ENCODE measurements around the gene MORN4. TPM values are rescaled to one million over a fixed set of nuclear protein-coding genes. Genes with fewer than 3 reads are reported as not detected.

The MORN4 gene
- total RNA-seq, 1 donor from 2014 or later, result 11.3 TPM

- Mint-ChIP-seq H3K27me3 (ENCODE audit: low read depth) (no peaks in the 10 kb centered on the region), H3K27ac (ENCODE audit: unreplicated experiment) (no peak overlapping the region), H3K9me3 (ENCODE audit: low read depth) (no peaks in the 10 kb centered on the region), H3K4me1 (ENCODE audit: low read depth) (no peaks in the 10 kb centered on the region), H3K36me3 (ENCODE audit: low read depth) (peaks cover 19% of the 10 kb centered on the region), H3K4me3 (ENCODE audit: unreplicated experiment) (no peak overlapping the region)
- no peak for DNase-seq (ENCODE audit: low spot score)
- no peak for TF ChIP-seq CTCF (IDR thresholded peaks at IDR 0.05)
These were observed 40.6 kb upstream of the MORN4 start for GRCh38 chr10:97673736-97674525.

GRCh38 chr10:97669571-97669970, 36.3 kb upstream of the MORN4 start:
- DNase-seq (ENCODE audit: low spot score), result no peak
- Mint-ChIP-seq H3K4me1 (ENCODE audit: low read depth) (no peaks in the 10 kb centered on the region), H3K9me3 (ENCODE audit: low read depth) (no peaks in the 10 kb centered on the region), H3K4me3 (ENCODE audit: unreplicated experiment) (no peak overlapping the region), H3K36me3 (ENCODE audit: low read depth) (peaks cover 31% of the 10 kb centered on the region), H3K27me3 (ENCODE audit: low read depth) (no peaks in the 10 kb centered on the region), H3K27ac (ENCODE audit: unreplicated experiment) (no peak overlapping the region)
- no peak for TF ChIP-seq CTCF (IDR thresholded peaks at IDR 0.05)

- Mint-ChIP-seq H3K27me3 (ENCODE audit: low read depth) (no peaks in the 10 kb centered on the region), H3K4me1 (ENCODE audit: low read depth) (no peaks in the 10 kb centered on the region), H3K27ac (ENCODE audit: unreplicated experiment) (no peak overlapping the region), H3K36me3 (ENCODE audit: low read depth) (peaks cover 36% of the 10 kb centered on the region), H3K9me3 (ENCODE audit: low read depth) (no peaks in the 10 kb centered on the region), H3K4me3 (ENCODE audit: unreplicated experiment) (no peak overlapping the region)
- TF ChIP-seq CTCF (IDR thresholded peaks at IDR 0.05), result no peak
- no peak for DNase-seq (ENCODE audit: low spot score)
These were observed 34.2 kb upstream of the MORN4 start for GRCh38 chr10:97667463-97667862.

- TF ChIP-seq CTCF (IDR thresholded peaks at IDR 0.05), result no peak
- no peak for DNase-seq (ENCODE audit: low spot score)
- no peak overlapping the region for H3K27ac Mint-ChIP-seq (ENCODE audit: unreplicated experiment)
- no peaks in the 10 kb centered on the region for H3K9me3 Mint-ChIP-seq (ENCODE audit: low read depth)
- peaks cover 37% of the 10 kb centered on the region for H3K36me3 Mint-ChIP-seq (ENCODE audit: low read depth)
- no peaks in the 10 kb centered on the region for H3K4me1 Mint-ChIP-seq (ENCODE audit: low read depth)
- no peak overlapping the region for H3K4me3 Mint-ChIP-seq (ENCODE audit: unreplicated experiment)
- H3K27me3 Mint-ChIP-seq (ENCODE audit: low read depth), result no peaks in the 10 kb centered on the region
These were observed 33.7 kb upstream of the MORN4 start for GRCh38 chr10:97666992-97667391.

GRCh38 chr10:97664282-97664850, 31.1 kb upstream of the MORN4 start:
- no peaks in the 10 kb centered on the region for H3K9me3 Mint-ChIP-seq (ENCODE audit: low read depth)
- H3K4me3 Mint-ChIP-seq (ENCODE audit: unreplicated experiment), result no peak overlapping the region
- no peak overlapping the region for H3K27ac Mint-ChIP-seq (ENCODE audit: unreplicated experiment)
- peaks cover 38% of the 10 kb centered on the region for H3K36me3 Mint-ChIP-seq (ENCODE audit: low read depth)
- no peak for DNase-seq (ENCODE audit: low spot score)
- TF ChIP-seq CTCF (IDR thresholded peaks at IDR 0.05), result no peak
- no peaks in the 10 kb centered on the region for H3K27me3 Mint-ChIP-seq (ENCODE audit: low read depth)
- peaks cover 4% of the 10 kb centered on the region for H3K4me1 Mint-ChIP-seq (ENCODE audit: low read depth)
